GM21515 (cell line): Measurements from ENCODE around the gene CPA1.

Experiments
- ATAC-seq: cut with Tn5 transposase; IDR thresholded peaks from one replicate; pipeline ENCODE4 v1.9.1; 2021; ENCODE audit not compliant: unreplicated experiment

Gene CPA1

GRCh38 chr7:130379921-130380860, at the start of gene CPA1:
CPA1 (plus strand) TSS chr7:130380494; CDS start chr7:130380521, 27 bp downstream.
- ATAC-seq, result no peak

GRCh38 chr7:130332259-130333053, 47.8 kb upstream of the CPA1 start:
- no peak for ATAC-seq

DNA sequence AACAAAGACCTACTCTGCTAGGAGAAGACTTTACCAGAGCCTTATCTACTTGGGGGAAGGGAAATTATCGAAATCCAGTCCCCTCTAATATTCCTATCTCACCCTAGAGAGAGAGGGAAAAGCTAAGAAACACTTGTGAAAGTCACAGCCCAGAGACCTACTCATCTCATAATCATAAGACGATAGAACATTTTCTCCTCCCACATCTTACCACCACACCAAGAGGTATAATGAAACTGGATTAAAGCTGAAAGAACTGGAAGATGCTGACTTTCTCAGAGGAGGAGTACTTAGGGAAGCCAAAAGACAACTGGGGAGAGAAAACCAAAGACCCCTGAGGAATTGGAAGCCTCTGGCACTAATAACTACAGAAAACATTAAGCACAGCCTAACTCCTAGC, 46.5 kb upstream of the CPA1 start:
- ATAC-seq, result no peak

DNA sequence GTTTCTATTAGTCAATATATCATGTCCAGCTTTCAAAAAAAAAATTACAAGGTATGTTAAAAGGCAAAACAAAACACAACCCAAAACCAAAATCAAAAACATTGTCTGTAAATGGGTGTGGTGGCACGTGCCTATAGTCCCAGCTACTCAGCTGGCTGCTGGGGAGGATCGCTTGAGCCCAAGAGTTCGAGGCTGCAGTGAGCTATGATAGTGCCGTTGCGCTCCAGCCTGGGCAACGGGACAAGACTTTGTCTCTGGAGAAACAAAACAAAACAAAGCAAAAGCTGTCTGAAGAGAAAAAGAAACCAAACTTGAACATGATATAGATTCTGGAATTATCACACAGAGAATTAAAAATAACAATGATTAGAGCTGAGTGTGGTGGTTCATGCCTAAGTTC, 46.0 kb upstream of the CPA1 start:
- ATAC-seq, result no peak

DNA sequence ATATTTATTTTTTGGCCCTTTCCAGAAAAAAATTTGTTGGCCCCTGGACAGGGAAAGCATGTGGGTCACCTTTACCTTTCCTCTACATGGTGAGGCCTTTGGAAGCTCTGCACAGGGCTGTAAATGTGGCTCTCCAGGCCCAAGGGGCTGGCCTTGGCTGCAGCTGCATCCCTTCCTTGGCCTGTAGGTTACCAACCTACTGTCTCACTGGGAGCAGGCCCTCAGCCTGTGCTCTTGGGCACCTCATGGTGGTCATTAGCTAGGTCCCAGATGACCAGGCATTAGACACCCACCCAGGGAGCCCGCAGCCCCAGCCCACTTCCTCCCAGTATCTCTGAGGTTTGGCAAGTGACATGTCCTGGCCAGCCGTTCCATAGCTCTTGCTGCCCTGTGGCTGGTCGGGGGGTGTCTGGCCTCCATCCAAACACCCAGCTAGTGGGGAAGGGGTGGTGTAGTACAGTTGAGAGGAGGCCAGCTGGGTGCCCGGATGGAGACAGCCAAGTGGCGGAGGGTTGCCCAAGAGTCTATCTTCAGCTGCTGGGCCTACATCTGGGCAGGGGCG, 42.8 kb upstream of the CPA1 start:
- no peak for ATAC-seq

DNA sequence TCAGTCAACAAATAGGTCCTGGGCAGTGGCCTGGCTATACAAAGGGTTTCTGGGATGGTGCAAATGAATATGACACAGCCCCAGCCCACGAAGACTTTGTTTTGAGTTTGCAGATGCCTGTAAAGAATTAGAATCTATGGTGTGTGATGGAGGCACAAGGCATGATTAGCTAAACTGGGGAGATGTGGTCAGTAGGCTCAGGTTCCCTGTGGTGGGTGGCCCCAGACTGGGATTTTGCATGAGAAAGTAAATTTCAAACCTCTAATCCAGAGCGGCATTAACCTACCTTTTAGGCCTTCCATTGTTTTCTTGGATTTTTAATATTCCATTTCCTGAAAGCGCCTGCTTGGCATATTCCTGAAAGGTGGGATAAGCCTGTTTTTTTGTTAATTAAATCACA, 42.1 kb upstream of the CPA1 start:
- no peak for ATAC-seq

- no peak for ATAC-seq
Measured at GRCh38 chr7:130341882-130342281, 38.4 kb upstream of the CPA1 start.

DNA sequence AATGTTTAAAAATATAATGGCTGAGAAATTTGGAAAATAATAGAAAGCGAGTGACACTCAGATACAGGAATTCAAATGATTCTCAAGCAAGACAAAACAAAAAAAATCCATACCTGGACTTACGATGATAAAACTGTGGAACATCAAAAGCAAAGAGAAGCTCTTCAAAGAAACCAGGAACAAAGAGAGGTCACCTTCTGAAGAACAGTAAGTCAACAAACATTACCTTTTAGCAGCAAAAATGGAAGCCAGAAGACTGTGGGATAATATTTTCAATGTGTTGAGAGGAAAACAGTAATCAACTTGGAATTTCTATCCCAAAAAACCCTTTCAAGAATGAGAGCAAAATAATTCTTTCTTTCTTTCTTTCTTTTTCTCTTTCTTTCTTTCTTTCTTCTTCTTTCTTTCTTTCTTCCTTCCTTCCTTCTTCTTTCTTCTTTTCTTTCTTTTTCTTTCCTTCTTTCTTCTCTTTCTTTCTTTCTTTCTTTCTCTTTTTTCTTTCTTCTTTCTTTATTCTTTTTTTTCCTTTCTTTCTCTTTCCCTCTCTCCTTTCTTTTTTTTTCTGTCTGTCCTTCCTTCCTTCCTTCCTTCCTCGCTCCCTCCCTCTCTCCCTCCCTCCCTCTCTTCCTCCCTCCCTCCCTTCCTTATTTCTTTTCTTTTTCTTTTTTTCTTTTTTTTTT, 37.5 kb upstream of the CPA1 start:
- ATAC-seq, result no peak

DNA sequence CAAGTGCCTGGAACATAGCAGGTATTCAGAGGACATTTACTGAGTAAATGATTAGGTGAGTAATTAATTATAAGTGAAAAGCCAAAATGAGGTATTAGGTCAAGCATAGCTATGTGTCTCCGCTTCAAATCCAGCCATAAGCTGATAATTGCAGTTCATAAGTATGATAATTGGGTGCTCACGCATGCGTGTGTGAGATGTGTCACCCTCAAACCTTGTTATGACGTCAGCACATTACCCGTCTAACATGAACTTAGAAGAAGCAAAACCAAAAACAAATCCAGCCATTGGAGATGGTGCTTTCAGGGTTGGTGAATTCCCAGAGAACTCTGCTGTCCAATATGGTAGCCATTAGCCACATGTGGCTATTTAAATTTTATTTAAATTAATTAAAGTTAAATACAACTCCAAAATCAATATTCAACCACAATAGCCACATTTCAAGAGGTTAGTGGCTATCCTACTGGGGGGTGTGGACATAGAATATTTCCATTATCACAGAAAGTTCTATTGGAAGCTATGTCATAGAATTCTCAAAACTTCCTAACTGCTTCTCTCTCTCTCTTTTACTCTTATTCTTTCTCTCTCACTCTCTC, 35.9 kb upstream of the CPA1 start, which contains the start of gene CPA5:
CPA5 (plus strand) TSS at position 546 of the 596 bp plus-strand sequence. CDS start 1,670 bp downstream, outside the sequence.
- ATAC-seq, result no peak

- no peak for ATAC-seq
Measured at GRCh38 chr7:130345136-130345535, 35.2 kb upstream of the CPA1 start.

- no peak for ATAC-seq
Measured at GRCh38 chr7:130345725-130346124, 34.6 kb upstream of the CPA1 start.

GRCh38 chr7:130346177-130346905, 34.0 kb upstream of the CPA1 start:
- no peak for ATAC-seq

DNA sequence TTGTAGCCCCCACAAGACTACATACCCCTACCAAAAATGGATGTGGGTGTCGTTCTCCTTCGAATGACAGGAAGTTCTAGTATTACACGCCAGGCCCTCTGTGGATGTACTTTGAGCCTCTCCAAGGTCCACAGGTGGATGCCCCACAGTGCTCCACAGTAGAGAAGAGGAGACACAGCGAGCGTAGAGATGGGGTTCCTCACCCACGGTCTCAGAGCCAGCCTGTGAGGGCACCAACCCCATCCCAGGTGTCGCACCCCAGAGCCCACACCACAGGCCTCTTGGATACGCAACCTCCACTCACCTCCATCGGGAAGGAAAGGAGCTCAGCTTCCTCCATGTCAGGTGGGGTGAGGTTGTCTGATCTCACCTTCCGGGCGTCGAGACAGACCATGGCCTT, 33.4 kb upstream of the CPA1 start:
- ATAC-seq, result no peak

- ATAC-seq, result no peak
Measured at GRCh38 chr7:130349911-130350782, 30.1 kb upstream of the CPA1 start.

DNA sequence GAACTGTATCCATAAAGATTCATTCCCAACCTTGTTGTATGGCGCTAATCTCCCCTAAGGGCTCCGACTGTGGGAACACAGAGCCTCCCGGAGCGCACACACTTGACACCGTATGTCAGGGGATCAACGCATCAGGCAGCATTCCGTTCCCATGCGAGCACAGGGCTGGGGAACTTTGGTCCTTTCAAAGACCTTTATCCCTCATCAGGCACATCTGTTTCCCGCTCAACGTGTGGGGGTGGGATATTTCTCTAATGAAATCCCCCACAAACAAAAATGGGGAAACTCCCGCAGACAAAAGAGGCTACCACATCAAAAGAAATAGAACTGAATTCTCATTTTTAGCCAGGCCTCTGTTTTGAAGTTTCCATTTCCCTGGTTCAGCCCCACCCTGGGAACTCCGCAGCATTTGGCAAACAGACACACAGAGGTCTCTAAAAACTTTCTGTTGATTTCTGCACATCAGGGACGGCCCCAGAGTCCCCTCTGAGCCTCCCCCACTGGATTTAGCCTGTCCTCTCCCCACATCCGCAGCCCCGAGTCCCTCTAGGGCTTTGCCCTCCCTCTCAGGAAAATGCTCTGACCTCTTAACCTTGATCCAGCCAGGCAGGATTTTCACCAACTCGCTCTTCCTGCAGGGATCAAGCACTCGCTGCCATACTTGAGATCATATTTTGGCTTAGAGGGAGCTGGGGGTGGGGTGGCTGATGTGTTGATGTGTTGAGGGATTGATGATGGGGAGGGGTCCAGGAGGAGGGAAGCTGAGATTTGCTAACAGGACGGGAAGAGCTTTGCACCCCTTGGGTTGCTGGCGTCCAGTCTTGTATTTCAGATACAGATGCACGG, 29.1 kb upstream of the CPA1 start:
- ATAC-seq, result no peak

DNA sequence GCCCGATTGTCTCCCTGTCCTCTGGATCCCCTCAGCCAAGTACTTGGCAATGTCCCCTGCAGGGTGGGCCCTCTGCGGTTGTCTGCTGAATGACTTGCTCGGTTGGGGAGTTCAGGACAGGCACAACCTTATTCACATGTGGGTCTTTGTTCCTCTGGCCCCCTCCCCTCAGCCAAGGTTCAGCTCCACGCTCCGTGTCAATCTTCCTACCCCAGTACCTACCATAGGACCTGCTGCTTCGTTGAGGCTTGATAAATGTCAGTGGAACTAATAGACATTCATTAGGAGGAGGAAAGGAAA, 28.6 kb upstream of the CPA1 start:
- no peak for ATAC-seq

GRCh38 chr7:130352194-130353074, 27.9 kb upstream of the CPA1 start:
- no peak for ATAC-seq
